HG03103 (cell line): Measurements from ENCODE around the gene POU2AF1.
"Not testable (repeated sequence)": the region's sequence is repeated elsewhere in the genome, so short reads cannot be mapped to it uniquely, and the experiment has no call there.

Experiments
- ATAC-seq: cut with Tn5 transposase; IDR thresholded peaks from one replicate; pipeline ENCODE4 v1.9.1; 2021; ENCODE audit warnings: low read depth; ENCODE audit not compliant: unreplicated experiment

POU2AF1 gene

DNA sequence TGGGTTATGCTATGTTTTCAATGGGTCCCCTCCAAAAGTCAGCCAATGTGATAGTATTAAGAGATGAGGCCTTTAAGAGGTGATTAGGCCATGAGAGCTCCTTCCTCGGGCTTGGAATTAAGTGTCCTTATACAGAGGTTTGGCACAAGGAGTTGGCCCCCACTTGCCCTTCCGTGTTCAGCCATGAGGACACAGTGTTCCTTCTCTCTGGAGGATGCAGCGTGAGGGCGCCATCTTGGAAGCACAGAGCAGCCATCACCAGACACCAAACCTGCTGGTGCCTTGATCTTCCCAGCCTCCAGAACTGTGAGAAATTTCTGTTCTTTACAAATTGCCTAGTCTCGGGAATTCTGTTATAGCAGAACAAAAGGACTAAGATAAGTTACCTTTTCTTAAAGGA is 53.8 kb downstream of the POU2AF1 start:
- no peak for ATAC-seq

DNA sequence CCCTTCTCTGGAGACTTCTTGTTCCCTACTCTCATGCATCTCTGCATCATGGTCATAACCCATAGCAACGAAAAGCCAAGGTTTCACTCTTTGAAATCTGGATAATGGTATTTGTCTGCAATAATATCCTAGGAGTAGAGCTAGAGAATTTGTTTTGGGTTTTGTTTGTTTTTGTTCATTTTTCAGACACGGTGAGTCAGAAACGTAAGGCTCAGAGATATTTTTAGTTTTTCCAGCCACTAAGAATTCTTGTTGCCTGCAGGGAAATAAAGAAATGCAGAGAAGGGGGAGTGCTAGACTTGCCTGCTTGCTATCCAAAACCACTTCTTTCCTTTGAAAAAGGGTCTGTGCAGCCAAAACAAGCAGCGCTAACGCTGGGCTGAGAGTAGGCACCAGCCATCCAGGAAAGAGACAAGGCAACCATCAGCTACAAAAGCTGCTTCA is 54.8 kb downstream of the POU2AF1 start:
- no peak for ATAC-seq

DNA sequence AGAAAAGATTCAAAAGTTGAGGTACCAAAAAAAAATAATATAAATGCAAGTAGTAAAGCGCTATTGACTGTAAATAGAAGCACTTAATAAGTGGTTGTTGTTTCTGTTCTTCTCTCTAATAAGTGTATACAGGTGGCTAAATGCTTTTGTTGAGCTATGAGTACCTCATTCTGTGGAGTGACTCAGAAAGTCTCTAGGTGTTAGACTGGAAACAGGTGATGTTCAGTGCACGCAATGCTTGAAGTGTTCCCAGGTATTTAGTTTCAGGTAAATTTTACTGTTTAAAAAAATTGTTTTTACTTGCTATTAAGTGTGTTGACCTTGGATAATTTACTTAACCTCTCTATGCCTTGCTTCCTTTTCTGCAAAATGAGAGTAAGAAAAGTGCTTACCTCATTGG is 56.5 kb downstream of the POU2AF1 start:
- no peak for ATAC-seq

DNA sequence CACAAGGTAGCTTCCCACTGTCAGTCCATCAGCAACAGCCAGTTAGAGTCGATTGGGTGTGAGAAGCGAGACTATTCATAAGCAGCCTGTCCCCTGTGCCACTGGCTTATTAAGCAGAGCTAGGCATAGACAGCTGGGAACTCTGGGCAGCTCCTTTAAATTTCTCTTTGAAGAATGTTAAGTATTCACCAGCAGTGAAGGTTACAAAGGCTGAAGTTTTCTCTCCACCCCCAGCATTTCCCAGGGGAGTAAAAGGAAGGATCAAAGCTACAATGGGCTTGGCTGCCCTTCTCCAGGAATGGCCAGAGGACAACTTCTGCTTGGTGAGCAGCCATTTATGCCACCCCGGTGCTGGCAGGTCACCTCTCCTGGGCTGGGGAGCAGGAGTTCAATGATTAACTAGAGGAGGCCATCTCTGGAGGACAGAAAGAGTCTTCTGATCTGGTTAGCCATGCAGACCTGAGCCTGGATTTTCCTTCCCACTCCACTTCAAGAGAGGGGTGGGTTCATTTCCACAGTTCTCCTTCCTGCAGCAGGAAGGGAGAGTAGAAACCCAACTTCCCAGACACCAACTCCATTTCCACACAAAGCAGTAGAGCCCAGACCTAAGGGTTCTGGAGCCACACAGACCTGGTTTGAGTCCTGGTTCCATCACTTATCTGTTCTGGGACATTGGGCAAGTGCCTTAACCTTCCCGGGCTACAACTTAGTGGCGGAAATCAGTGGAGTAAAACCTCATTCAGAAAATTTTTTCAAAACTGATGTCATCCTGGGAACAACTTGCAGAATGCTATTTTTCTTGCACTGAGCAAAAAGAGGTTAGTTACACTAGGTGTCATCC is 58.1 kb downstream of the POU2AF1 start:
- ATAC-seq, result no peak

DNA sequence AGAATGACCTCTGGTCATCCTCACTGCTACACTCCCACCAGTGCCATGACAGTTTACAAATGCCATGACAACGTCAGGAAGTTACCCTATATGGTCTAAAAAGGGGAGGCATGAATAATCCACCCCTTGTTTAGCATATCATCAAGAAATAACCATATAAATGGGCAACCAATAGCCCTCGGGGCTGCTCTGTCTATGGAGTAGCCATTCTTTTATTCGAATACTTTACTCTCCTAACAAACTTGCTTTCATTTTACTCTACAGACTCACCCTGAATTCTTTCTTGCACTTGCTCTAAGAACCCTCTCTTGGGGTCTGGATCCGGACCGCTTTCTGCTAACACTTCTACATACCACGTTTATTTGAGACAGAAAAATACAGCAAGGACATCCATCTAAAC is 58.9 kb downstream of the POU2AF1 start:
- not testable (repeated sequence) for ATAC-seq

DNA sequence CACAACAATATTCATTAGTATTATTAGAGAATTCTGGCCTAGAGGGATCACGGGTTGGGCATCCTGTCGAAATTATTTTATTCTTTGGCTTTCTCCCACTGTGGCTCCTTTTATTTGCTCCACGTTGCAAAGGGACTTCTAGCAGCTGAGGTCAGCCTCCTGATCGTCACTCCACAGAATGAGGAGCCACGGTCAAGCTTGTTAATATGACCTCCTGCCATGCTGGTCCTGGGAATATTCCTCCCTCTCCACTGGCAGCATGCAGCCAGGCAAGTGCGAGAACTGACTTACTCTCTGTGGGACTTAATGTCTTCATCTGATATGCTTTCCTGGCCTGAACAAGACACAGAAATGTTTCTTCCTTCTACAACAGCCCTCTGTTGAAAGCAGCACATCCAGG is 59.8 kb downstream of the POU2AF1 start:
- ATAC-seq, result no peak

DNA sequence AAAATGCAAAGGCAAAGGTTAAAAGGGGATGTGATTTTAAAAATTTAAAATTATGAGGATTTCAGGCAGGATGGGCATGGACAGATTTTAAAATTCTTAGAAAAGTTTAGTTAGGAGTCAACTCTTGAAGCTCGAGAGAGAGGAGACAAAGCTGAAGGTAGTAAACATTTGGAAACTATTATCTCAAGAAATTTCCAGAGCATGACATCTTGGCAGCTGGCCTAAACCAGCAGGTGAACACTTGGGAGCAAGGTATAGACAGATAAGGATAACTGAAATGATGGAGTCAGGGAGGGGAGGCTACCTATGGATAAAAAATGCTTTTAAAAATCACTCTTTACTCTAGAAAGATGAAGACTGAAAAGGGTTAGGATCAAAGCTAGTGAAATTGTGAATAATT is 67.0 kb downstream of the POU2AF1 start:
- no peak for ATAC-seq

DNA sequence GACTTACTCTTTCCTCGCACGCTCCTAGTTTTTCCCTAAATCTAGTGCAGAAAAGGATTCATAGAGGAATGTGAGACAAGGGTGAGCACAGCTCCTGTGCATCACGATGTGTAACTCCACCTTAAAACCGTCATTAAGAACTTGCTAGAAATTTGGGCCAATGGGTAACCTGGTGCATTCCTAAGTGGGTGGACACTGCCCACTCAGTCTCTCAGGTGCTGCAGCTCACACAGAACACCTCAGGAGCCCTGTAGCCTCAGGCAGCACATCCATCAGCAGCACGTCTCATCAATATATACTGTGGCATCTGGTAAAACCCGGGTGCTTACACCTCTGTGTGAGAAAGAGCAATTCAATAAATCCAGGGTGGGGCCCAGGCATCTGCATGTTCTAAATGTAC is 68.4 kb downstream of the POU2AF1 start:
- ATAC-seq, result no peak

DNA sequence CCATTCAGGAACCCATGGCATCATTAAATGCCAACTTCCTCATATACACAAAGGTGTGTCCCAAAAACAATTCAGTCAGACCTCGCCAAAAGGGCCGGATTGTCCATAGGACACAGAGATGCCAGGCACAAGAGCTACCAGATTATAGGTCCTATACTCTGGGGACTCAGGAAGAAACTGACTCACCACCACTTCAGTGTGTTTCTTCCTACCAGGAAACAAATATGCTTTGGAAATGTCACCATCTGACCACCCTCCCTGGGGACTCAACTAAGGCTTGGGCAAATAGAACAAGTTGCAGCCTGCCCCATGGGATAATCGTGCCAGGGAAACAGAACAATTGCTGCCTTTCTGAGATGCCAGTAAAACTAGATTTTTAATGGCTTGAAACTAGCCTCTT is 69.0 kb downstream of the POU2AF1 start:
- no peak for ATAC-seq

DNA sequence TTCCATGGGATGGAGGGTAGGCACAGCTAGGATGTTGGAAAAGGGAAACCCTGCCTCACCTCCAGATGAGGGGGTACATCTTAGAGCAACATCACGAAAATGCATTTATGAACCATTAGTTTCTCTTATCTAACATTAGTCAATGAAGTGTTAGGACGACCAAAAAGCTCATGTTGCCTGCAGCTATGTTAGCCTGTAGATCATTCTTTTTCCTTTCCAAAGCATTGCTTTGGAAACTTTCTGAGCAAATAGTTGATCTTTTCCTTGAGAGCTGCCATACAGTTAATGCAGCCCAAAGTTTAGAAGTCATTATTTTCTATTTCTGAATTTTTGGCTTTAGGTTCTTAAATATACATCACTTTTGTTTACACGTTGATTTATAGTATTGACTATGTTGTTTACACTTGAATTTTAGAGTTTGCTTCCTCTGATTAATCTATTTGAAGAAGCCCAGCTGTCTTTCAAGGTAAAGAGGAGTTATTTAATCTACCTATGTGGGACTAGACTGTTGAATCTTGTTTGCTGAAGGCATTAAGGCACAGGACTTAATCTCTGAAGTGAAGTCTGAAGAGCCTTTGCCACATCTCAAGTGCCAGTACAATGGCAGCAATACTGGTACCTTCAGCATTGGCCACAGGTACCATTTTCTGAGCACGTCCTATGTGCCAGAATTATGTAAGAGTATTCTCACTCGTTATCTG is 69.7 kb downstream of the POU2AF1 start:
- no peak for ATAC-seq

DNA sequence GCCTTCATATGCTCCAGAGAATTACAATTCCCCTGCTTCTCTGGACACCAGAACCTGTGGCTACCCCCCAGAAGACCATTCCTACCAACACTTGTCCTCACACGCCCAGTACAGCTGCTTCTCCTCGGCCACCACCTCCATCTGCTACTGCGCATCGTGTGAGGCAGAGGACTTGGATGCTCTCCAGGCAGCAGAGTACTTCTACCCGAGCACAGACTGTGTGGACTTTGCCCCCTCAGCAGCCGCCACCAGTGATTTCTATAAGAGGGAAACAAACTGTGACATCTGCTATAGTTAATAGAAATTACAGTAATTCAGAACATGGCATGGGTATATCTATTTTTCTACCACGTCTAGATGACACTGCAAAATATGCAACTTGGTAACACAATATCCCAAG is 70.9 kb downstream of the POU2AF1 start:
- ATAC-seq, result no peak

DNA sequence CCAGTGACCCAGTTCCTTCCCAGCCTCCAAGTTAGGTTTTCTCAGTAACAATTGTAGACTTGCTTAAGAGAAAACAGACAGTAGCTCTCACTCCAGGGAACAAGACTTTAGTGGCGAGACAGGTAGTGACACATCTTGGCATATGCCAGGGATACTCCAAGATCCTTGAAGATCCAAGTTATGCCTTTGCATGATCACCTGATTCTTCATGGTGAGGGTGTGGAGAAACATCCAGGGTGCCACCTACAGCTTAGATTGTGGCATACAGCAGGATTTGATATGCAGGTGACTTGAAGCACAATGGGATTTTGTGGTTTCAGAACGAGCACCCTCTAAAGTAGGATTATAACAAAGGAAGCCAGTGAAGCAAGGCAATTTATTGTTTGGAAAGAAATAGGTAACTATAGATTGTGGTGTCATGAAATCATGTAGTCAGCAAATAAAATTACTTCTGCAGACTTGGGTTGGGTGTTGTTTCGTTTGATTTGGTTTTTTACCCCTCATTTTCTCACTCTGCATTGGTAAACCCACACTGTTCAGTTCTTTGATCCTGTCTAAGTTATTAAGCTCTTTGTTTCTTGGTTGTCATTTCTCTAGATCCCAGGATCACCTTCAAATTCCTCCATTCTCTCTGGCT is 71.5 kb downstream of the POU2AF1 start:
- no peak for ATAC-seq

DNA sequence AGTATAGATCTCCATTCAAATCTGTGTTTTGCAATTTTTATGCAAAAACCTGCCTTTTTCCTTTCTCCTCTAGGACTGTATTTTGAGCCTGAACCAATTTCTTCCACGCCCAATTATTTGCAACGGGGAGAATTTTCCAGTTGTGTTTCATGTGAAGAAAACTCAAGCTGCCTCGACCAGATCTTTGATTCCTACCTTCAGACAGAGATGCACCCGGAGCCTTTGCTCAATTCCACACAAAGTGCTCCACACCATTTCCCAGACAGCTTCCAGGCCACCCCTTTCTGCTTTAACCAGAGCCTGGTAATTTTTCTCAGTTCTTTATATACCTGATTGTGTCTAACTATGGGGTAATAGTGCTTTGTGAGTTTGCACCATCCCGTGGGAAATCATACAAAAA is 72.8 kb downstream of the POU2AF1 start:
- ATAC-seq, result no peak

DNA sequence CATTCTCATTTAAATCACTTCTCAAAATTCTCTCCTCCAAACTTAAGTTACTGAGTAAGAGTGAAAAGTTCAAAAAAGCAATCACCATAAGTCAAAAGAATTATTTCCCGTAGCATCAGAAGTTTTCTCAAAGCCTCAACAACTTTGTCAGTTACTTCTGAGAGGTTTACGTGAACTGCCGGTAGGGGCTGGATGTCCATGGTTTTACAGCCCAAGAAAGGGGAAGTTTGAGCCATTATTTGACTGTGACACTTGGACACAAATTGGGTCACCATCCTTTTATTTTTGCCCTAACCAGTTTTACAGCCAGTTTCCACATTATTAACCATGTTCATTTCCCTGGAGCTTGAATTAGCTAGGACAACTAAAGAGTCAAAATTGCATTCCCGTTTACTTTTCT is 73.2 kb downstream of the POU2AF1 start:
- no peak for ATAC-seq

DNA sequence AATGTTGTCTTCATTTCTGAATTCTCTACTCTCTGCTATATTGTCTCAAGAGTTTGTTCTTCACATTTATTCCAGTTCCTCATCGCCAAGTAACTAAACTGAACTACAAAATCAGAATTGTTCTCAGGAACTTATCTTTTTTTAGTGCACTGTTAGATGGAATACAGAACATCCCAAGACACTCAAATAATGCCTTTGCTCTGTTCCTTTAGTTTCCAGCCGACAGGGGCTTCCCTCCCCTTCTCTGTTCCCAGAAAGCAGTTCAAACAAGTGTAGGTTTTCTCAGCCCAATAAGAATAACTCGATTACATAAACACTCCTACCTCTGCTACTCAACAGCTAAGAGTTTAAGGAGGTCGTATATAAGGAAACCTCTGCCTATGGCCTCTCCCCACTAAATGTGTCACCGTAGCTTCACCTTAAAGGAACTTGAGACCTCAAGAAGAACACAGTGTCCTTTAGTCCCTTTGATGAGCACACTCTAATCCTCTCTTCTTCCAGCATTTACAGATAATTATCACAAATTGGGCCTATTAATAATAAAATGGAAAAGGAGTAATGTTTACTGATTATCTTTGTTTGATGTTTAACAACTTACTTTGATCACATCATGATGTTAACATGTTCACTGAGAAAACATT is 73.8 kb downstream of the POU2AF1 start:
- no peak for ATAC-seq

DNA sequence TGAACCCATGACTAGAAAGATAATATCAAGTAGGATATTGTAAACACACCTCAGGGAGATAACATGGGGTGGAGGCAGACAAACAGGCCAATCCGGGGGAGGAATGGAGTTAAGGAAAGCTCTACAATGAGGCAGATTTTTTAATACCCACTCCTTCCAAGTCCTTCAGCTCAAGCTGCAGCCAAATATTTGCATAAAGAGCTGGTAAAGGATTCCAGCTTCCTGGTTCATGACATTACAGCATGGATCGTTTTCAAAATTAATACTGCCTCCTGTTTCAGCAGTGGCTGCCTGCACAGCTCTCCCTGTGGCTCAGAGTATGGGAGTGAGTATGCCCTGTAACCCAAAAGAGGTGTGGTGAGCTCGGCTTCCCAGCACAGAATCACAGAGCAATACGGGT is 75.6 kb downstream of the POU2AF1 start:
- ATAC-seq, result no peak

DNA sequence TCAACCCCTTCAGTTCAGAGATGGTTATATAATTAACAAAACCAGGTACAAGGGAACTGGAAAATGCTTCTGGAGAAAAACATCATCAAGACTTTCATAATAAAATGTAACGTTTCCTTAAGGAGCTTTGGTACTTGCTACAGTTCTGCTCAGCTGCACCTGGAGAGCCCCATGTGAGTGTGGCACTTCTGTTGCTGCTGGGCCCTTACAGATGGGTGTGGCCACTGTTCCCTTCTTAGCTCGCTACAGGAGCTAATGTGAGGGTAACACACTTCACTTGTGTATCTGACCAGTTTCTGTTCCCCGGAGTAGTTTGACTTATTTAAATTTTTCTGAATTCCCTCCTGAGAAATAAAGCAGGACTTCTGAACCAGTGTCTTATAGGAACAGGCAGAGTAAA is 76.8 kb downstream of the POU2AF1 start:
- ATAC-seq, result no peak
